DMS53 treated with DMSO at 0.1 percent for 48 hours (cell line): ENCODE data around the gene PRPF18.

Experiments used
- DNase-seq: peaks from one replicate; lab custom pipeline; 2025; ENCODE audit not compliant: unreplicated experiment; lab: John Stamatoyannopoulos, UW

The PRPF18 gene

DNA sequence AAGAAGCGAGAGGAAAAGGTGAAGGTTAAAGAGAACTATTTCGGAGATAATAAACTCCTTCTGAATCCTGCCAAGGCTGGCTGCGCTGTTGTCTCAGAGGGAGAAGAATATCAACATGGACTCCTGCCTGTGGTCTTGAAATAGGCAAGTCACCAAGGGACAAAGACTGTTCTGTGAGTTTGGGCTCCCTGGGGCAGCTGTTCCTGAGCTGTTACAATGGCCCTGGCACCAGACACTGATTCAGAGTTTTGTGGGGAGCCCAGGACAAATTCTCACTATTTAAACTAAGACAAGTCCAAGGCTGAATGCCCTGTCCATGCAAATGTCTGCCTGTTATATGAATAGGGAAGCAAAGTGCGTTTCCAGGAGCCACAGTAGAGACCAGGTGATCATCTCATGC lies 81.4 kb downstream of the PRPF18 start:
- no peak for DNase-seq

DNA sequence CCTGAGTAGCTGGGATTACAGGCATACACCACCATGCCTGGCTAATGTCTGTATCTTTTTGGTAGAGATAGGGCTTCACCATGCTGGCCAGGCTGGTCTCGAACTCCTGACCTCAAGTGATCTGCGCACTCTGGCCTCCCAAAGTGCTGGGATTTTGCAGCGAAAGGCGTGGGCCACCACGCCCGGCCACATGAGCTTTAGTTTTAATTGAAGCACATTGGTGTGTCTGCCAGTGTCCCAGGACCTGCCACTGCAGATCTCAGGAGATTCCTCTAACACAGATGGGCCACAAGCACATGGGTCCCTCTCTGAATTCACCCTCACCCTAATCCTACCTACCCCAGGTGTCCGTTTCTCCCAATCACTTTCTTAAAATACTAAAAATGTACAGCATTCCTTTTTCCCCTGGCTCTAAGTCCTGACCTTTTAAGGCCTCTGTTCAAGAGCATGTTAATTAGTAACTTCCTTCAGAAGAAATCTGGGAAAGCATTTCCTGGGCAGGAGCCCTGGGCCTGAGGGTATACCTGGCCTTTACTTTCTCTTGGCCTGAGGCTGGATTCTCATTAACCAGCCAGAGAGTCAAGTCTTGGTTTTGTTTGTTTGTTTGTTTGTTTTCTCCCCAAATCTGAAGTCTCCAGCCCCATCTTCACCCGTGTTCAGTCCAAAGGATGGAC lies 82.6 kb downstream of the PRPF18 start:
- no peak for DNase-seq

GRCh38 chr10:13669901-13670300 lies 83.1 kb downstream of the PRPF18 start:
- DNase-seq: no peak

- no peak for DNase-seq
Measured at GRCh38 chr10:13670311-13670710, 83.5 kb downstream of the PRPF18 start.

- DNase-seq: no peak
Measured at GRCh38 chr10:13671904-13672303, 85.1 kb downstream of the PRPF18 start.

GRCh38 chr10:13672548-13672947 lies 85.8 kb downstream of the PRPF18 start:
- no peak for DNase-seq

GRCh38 chr10:13673156-13673555 lies 86.4 kb downstream of the PRPF18 start:
- DNase-seq: no peak

- no peak for DNase-seq
Measured at GRCh38 chr10:13674645-13675588, 88.2 kb downstream of the PRPF18 start.

DNA sequence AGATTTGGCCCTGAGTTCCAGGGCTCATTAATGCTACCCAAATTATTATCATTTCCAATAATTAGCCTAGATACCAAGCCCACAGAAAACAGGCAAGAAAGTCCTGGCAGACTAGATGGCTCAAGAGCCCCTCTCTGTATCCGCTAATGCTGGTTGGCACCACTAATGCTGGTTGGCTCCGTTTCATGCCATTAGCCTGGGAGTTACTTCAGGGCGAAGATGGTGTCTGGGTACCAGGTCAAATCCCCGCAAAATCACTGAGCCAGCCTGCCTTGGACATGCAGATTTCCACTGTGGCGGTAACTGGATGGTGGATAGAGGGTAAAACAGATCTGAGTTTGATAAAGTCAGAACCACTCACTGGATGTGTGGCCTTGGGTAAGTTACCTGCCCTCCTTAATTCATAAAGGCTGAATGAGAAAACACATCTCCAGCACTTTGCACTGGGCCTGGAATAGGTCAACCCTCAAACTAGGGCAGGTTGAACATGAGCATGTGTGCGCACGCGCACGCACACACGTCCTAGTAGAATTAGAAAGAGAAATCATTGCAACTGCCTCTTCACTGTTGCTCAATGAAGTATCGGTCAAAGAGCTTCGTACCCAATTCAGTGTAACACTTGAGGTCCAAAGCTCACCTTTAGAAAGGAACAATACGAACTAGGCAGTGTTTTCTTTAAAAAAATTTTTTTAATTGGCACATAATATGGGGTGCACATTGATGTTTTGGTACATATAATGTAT lies 91.5 kb downstream of the PRPF18 start:
- no peak for DNase-seq
